ENCODE results near the gene SLC27A4.
A peak's percentile ranks its signal among the peaks of the same experiment; 100 is the strongest.
"Not testable (repeated sequence)": the region's sequence is repeated elsewhere in the genome, so short reads cannot be mapped to it uniquely, and the experiment has no call there.

The SLC27A4 gene

DNA sequence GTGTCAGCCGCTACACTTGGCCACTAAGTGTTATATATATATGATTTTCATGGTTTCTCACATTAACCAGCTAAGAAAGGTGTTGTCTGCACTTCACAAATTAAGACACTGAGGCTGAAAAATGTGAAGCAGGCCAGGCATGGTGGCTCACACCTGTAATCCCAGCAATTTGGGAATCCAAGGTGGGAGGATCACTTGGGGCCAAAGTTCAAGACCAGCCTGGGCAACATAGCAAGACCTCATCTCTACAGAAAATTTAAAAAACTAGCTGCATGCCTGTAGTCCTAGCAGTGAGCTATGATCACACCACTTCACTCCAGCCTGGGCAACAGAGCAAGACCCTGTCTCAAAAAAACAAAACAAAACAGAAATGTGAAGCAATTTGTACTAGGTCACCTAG is 15.9 kb upstream of the SLC27A4 start:
- DNase-seq (ENCODE audit: low read depth): no peak

DNA sequence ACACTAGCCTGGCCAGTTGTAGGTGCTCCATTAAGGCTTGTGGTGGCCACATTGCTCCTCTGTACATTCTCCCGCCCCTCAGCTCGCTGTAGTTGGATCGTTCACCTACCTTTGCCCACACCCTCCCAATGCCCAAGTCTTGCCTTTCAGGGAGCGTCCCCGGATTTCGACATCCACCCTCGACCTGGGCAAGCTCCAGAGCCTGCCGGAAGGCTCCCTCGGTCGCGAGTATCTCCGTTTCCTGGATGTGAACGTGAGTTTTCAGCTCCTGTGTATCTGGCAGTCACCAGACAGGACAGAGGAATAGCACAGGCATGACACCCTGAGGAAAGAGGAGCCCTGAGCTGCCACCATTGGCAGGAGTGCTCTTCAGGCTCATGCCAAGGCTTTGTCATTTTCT is 14.7 kb upstream of the SLC27A4 start:
- no peak for DNase-seq (ENCODE audit: low read depth)

DNA sequence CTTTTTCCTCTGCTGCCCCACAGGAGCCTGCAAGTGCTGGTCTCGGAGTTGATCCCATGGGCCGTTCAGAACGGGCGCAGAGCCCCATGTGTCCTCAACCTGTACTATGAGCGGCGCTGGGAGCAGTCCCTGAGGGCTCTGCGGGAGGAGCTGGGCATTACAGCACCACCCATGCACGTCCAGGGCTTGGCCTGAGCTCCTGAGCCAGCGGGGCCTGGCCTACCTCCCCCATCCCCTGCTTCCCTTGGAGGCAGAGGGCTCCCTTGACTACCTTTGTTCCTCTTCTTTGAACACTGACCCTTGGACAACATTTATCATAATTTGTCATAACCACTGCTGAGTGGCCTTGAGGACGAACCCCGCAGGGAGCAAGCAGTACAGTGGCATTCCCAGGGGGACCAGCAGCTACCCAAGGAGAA is 6.9 kb upstream of the SLC27A4 start:
- no peak for DNase-seq (ENCODE audit: low read depth)

DNA sequence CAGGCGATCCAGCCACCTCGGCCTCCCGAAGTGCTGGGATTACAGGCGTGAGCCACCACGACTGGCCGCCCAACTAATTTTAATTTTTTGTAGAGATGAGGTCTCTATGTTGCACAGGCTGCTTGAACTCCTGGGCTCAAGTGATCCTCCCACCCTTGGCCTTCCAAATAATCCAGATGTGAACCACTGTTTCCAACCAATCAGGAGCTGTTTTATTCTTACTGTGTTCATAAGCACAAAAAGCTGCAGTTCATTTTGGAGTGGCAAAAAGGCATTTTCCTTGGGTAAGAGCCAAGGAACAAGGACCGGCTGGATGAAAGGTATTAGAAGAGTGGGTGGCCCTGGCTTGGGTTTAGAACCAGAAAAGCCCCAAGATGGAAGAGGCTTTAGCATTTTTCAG is 5.2 kb upstream of the SLC27A4 start:
- no peak for DNase-seq (ENCODE audit: low read depth)

DNA sequence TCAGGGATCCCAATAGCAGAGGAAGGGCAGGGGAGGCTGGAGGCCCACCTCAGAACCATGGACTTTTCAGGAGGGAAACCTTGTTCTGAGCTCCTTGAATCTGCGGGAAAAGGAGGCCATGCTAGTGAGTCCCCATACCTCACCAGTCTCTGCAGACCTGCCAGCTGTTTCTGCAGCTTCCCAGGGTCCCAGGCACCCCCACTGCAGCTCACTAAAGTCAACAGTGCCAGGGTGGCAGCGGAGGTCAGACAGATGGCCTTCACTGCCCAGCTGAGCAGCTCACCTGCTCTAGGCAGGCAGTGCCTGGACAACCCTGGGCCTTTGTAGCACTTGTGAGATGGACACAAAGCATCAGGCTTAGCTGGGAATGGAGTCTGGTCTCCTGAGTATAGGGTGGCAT is 4.4 kb upstream of the SLC27A4 start:
- no peak for DNase-seq (ENCODE audit: low read depth)

DNA sequence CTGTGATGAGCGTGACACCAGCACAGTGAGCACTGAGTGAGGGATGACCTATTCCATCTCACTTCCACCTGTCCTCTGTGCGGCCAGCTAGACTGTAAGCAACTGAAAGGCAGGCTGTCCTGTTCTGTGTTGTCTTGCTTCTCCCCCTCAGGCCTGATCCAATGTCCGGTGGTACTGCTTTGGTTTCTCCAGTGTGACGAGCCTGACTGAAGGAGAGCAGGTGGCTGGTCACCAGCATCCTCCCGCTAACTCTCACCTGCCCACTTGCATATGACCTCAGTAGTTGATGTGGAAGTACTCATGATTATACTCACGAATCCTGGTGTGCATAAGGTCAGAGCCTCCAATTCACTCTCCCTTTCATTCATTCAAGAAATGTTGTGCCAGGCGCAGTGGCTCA is 2.4 kb upstream of the SLC27A4 start:
- no peak for DNase-seq (ENCODE audit: low read depth)

DNA sequence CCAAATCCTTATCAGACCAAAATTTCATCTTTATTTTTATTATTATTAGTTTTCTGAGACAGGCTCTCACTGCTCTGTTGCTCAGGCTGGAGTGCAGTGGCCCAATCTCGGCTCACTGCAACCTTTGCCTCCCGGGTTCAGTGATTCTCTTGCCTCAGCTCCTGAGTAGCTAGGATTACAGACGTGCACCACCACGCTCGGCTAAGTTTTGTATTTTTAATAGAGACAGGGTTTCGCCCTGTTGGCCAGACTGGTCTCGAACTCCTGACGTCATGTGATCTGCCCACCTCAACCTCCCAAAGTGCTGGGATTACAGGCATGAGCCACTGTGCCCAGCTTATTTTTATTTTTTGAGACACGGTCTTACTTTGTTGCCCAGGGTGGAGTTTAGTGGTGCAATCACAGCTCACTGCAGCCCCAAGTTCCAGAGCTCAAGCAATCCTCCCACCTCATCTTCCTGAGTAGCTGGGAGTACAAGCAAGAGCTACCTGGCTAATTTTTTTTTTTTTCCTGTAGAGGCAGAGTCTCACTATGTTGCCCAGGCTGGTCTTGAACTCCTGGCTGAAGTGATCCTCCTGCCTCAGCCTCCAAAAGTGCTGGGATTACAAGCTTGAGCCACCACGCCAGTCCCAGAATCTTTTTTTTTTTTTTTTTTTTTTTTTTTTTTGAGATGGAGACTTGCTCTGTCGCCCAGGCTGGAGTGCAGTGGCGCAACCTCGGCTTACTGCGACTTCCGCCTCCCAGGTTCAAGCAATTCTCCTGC is 1.3 kb upstream of the SLC27A4 start:
- DNase-seq (ENCODE audit: low read depth): not testable (repeated sequence)

DNA sequence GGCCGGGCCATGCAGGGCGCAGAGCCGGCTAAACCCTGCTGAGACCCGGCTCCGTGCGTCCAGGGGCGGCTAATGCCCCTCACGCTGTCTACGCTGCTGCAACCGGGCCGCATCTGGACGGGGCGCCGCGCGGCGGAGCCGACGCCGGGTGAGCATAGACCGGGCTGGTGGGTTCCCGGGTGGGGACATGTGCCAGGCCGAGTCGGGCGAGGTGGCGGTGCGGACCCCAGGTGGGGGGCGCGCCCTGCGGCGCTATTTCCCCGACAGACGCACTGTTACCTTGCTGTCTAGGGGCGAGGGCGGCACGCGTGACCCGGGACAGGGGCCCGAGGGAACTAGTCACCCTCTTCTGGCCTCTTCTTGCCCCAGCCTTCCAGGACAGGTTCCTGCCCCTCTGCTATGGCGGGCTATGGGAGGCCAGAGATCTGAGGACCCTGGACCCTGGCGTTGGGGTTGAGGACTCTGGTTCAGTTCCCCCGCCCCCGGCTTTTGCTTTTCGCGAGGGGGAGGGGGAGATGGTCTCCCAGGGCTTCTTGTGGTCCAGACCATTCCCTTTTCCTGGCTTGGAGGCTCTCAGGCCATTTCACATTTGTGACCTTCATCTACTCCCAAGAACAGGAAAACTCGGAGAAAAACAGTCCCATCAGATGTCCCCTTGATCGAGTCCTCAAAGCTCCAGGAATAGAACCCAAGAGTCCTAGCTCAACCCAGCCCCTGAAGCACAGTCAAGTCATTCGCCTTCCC is 536 bp downstream of the SLC27A4 start:
- DNase-seq (ENCODE audit: low read depth): no peak

DNA sequence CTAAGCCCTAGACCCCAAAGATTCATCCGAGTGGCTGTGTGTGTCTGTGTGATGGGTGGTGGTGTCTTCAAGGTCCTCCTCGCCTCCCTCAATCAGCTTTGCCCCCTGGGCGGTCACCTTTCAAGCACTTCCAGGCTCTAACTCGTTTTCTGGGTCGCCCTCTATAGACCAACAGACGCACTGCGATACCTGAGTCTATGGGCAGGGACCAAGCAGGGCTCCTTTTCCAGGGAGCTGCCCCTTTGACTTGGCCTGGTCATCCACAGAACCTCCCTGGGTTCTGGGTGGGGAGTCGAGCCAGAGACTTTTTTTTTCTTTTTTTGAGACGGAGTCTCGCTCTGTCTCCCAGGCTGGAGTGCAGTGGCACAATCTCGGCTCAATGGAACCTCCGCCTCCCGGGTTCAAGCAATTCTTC is 1.1 kb downstream of the SLC27A4 start:
- peak; percentile 66 for DNase-seq (ENCODE audit: low read depth)

DNA sequence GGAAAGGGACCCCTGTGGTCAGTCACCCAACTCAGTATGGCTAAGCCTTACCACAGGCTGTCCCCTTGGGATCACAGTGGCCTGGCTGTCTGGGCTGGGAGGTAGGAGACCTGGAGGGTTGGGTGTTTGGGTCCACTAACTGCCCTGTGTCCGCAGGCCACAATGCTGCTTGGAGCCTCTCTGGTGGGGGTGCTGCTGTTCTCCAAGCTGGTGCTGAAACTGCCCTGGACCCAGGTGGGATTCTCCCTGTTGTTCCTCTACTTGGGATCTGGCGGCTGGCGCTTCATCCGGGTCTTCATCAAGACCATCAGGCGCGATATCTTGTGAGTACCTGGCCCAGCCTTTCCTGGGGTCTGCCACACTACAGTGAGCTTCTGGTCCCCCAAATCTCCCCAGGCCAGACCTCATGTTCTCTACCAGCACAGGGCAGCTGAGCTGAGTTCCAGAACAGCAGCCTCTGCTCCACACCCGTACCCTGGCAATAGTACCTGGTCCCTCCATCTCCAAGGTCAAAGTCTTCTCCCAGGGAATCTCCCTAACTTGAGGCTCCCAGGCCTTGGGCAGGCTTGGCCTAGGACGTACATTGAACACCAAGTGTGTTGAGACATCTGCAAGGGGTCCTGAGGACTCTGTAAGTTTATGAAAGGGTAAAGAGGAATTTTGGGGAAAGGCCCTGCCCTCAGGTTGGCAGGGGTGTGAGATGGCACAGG is 2.8 kb downstream of the SLC27A4 start:
- no peak for DNase-seq (ENCODE audit: low read depth)

DNA sequence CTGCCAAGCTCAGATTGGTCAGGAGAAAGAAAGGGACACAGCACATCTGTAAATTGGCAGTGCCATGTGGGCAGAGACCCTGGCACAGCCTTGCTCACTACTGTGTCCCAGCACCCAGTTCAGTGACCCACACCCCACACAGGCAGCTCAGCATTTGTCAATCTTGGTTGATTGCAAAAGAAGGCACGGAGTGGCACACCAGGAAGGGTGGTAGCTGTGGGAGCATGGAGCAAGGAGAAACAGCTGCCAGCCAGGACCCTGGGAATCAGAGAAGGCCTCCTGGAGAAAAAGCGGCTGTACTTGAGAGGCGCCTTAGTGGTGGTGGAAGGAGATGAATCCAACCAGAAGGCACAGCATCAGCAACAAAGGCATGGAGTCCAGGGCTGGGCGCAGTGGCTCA is 3.5 kb downstream of the SLC27A4 start:
- no peak for DNase-seq (ENCODE audit: low read depth)

DNA sequence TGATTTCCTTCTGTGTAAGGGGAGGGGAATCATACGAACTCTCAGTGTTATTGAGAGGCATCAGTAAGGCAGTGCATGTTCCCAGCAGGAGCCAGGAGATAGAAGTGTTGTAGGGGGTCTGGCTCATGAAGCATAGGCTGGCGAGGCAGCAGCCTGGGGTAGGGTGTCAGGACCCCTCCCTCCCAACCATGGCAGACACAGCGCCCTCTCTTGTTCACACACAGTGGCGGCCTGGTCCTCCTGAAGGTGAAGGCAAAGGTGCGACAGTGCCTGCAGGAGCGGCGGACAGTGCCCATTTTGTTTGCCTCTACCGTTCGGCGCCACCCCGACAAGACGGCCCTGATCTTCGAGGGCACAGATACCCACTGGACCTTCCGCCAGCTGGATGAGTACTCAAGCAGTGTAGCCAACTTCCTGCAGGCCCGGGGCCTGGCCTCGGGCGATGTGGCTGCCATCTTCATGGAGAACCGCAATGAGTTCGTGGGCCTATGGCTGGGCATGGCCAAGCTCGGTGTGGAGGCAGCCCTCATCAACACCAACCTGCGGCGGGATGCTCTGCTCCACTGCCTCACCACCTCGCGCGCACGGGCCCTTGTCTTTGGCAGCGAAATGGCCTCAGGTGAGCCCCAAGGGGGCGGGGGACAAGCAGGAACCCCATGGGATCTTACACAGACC is 4.7 kb downstream of the SLC27A4 start:
- no peak for DNase-seq (ENCODE audit: low read depth)

DNA sequence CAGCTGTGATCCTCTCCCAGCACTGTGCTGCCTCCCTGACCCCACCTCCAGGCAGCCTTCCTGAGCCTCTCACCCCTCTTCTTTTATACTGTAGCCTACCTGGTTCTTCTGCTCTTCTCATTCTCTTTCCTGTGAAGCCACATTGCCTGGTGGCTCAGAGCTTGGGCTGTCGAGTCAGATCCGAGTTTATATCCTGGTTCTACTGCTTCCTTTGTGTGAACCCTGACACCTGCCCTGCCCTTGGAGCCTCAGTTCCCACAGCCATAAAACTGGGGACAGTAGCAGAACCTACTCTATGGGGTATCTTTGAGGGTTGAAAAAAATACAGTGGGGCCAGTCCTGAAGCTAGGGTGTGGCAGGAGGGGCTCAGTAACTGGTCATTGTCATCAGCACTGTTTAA is 8.8 kb downstream of the SLC27A4 start:
- DNase-seq (ENCODE audit: low read depth): no peak

DNA sequence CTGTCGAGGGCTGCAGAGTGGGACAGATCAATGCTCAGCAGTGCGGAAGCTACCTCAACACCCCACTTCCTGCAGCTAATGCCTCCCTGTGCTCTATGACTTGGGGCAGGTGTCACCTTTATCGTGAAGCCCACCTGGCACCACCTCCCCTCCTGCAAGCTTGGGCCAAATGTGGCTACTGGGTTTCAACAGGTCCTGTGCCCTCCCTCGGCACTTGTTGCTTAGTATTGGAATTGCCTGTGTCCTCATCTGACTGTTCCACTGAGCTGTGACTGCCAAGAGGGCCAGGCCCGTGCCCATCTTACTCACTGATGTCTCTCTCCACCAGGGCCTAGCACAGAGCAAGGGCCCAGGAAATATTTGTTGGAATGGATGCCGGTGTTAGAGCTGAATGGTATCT is 9.4 kb downstream of the SLC27A4 start:
- DNase-seq (ENCODE audit: low read depth): no peak

DNA sequence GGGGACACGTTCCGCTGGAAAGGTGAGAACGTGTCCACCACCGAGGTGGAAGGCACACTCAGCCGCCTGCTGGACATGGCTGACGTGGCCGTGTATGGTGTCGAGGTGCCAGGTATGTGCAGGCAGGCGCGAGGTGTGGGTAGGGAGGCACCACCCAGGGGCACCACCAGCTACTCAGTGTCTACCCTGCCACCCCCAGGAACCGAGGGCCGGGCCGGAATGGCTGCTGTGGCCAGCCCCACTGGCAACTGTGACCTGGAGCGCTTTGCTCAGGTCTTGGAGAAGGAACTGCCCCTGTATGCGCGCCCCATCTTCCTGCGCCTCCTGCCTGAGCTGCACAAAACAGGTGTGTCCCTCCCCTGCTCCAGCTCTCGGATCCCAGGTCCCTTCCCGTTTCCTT is 15.1 kb downstream of the SLC27A4 start:
- no peak for DNase-seq (ENCODE audit: low read depth)

DNA sequence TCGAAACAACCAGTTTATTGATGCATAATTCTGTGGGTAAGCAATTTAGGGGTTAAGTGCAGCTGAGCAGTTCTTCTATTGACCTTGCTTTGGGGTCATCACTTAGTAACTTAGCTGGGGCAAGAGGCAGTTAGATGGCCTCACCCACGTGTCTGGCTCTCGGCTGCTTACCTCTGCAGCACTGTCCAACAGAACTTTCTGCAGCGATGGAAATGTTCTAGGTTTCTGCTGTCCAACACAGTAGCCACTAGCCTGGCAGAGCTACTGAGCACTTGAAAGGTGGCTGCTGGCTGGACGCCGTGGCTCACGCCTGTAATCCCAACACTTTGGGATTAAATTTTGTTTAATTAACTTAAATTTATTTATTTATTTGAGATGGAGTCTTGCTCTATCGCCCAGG is 17.8 kb downstream of the SLC27A4 start:
- DNase-seq (ENCODE audit: low read depth): no peak

DNA sequence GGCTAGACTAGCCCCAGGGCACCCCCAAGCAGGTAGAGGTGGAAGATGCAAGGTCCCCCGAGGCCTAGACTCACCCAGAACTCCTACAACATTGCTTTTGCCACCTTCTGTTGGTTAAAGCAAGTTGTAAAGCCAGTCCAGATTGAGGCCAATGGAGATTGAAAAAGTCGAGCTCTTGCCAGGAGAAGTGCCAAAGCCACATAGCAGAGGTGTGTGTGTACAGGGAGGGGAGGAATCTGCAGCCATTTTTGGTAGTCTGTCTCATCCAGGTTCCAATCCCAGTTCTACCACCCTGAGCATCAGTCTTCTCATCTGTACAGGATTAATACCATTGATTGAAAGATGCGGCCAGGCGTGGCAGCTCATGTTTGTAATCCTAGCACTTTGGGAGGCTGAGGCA is 18.5 kb downstream of the SLC27A4 start:
- DNase-seq (ENCODE audit: low read depth): no peak

DNA sequence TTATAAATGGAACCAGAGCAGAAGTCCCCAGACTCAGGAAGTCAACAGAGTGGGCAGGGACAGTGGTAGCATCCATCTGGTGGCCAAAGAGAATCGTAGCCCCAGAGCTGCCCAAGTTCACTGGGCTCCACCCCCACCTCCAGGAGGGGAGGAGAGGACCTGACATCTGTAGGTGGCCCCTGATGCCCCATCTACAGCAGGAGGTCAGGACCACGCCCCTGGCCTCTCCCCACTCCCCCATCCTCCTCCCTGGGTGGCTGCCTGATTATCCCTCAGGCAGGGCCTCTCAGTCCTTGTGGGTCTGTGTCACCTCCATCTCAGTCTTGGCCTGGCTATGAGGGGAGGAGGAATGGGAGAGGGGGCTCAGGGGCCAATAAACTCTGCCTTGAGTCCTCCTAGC is 20.5 kb downstream of the SLC27A4 start:
- no peak for DNase-seq (ENCODE audit: low read depth)

DNA sequence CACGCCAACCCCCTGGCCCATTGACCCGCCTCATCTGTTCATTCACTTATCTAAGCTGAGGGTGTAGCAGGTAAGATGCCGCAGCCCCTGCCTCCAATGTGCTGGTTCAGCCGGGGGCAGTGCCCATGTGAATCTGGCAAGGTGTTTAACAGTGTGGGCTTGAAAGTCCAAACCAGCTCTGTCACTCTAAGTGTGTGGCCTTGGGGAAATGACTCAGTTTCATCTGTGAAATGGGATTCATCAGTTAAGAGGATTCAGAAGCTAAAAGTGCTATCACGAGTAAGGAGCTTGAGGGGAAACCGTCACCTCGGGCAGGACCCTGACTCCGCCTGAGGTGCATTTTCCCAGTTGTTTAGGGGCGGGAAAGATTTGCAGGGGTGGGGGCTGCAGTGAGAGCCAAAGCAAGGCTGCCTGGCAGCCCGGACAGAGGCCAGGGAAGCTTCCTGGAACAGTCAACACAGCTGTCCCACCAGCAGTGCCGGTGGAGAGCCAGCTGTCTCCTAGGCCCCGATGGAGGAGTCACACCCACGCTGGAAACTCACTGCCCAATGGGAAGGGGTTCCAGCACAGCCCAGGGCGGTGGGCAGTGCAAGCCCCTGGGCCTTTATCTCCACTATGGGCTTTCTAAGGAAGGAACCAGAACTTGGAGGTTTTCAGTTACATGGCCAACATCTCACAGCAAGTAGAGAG is 21.1 kb downstream of the SLC27A4 start:
- no peak for DNase-seq (ENCODE audit: low read depth)

DNA sequence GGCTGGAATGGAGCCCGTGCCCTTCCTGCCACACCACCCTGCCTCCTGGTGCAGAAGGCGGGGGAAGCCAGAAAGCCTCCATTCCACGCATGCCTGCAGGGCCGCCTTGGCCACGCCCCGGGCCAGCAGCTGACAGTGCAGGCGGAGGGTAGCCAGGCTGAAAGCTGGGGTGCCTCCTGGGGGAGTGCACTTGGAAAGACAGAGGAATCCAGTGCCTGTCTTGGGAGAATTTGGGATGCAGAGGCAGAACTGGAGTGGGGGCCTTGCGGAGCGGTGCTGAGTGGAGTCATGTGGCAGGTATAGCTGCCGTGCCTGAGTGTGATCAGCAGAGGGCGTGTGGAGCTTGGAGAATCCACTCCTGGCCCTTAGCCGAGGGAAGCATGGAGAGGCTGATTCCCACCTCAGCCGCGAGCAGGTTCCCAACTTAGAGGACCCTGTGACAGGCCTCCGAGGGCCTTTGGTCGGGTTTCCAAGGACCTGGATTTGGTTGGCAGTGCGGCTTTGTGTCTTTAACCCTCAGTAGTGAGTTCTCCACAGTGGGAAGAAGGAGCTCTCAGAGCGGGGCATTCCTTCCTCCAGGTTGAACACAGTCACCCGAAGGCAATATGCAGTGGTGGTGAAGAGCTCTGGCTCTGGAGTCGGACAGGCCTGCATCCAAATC is 21.8 kb downstream of the SLC27A4 start:
- DNase-seq (ENCODE audit: low read depth): peak; percentile 57

DNA sequence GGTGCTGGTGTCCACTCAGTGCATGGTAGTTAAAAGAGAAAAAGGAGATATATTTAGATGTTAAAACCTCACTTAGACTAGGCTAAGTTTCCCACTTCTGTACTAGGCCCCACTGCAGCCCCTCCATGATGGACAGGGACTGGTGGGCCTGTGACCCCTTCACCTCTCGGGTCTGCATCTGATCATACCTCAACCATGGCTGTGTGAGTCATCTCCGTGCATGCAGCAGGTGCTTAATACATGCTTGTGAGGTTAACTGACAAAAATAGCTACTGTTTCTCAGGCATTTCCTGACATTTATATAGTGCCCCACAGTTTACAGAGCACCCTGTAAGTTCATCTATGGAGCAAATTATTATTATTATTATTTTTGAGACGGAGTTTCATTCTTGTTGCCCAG is 22.4 kb downstream of the SLC27A4 start:
- no peak for DNase-seq (ENCODE audit: low read depth)
